Erythroblast (primary cell): ENCODE results near the gene EFCC1.

ENCODE experiments used
- GATA1 ChIP-seq: IDR thresholded peaks from 2 replicates; pipeline ENCODE4 v1.6.1; 2011; ENCODE audit warnings: low read depth, mild to moderate bottlenecking, control low read depth, low read length, moderate library complexity
- POLR2A ChIP-seq: IDR thresholded peaks from 2 replicates; pipeline ENCODE4 v1.6.1; 2011; ENCODE audit warnings: mild to moderate bottlenecking, low read length

- TF ChIP-seq POLR2A (no peak), GATA1 (no peak)
These were observed 35.3 kb upstream of the EFCC1 start for GRCh38 chr3:128965818-128966217.
